ENCODE data around the gene MYLK. TPM values are rescaled to one million over a fixed set of nuclear protein-coding genes. Genes with fewer than 3 reads are reported as not detected.

The MYLK gene
- total and polyA plus RNA-seq, 8 donors: 35.1 to 916 (median 340) TPM

GRCh38 chr3:123759311-123759710 is 124.8 kb downstream of the MYLK start:
- intact Hi-C loops (cut with DNase I; ENCODE audit: low total_unique reads): no loop called here
- TF ChIP-seq POLR2AphosphoS5 (IDR thresholded peaks at IDR 0.05) (no peak), CTCF (IDR thresholded peaks at IDR 0.05) (no peak), EP300 (IDR thresholded peaks at IDR 0.05) (no peak)
- Histone ChIP-seq H3K4me3 (no peak overlapping the region), H3K27ac (no peak overlapping the region), H3K27me3 (no peaks in the 10 kb centered on the region), H3K4me1 (peaks cover 8 to 42% (median 25%) of the 10 kb centered on the region in 4 donors), H3K9me3 (no peaks in the 10 kb centered on the region), H3K36me3 (no peaks in the 10 kb centered on the region)
- DNase-seq: no peak
- 38 to 57% (median 45%) methylated on average over 3 of the region's 3 CpGs for WGBS, 5 donors

GRCh38 chr3:123758081-123758564 is 126.0 kb downstream of the MYLK start:
- H3K4me3 ChIP-seq: no peak overlapping the region
- no peak for DNase-seq
- peaks cover 8 to 43% (median 26%) of the 10 kb centered on the region in 4 donors for H3K4me1 ChIP-seq
- 21 to 38% (median 33%) methylated on average over 2 of the region's 2 CpGs for WGBS, 5 donors
- no peaks in the 10 kb centered on the region for H3K27me3 ChIP-seq
- intact Hi-C loops (cut with DNase I; ENCODE audit: low total_unique reads): no loop called here
- TF ChIP-seq POLR2A (IDR thresholded peaks at IDR 0.05): no peak
- no peak for TF ChIP-seq CTCF (IDR thresholded peaks at IDR 0.05)
- no peak for TF ChIP-seq EP300 (IDR thresholded peaks at IDR 0.05)
- no peak for TF ChIP-seq POLR2AphosphoS5 (IDR thresholded peaks at IDR 0.05)
- no peaks in the 10 kb centered on the region for H3K36me3 ChIP-seq
- H3K27ac ChIP-seq: no peak overlapping the region
- H3K9me3 ChIP-seq: no peaks in the 10 kb centered on the region

GRCh38 chr3:123757281-123757940 is 126.7 kb downstream of the MYLK start:
- H3K9me3 ChIP-seq: no peaks in the 10 kb centered on the region
- no peak overlapping the region for H3K27ac ChIP-seq
- TF ChIP-seq EP300 (IDR thresholded peaks at IDR 0.05) (no peak), POLR2A (IDR thresholded peaks at IDR 0.05) (no peak), POLR2AphosphoS5 (IDR thresholded peaks at IDR 0.05) (peak in 2 of 3 donors; percentile 13 to 20), CTCF (IDR thresholded peaks at IDR 0.05) (no peak)
- no peaks in the 10 kb centered on the region for H3K36me3 ChIP-seq
- DNase-seq: peak in 1 of 2 donors; percentile 43
- 40 to 59% (median 48%) methylated on average over 5 of the region's 5 CpGs for WGBS, 5 donors
- intact Hi-C loops (cut with DNase I; ENCODE audit: low total_unique reads): no loop called here
- H3K4me1 ChIP-seq: peaks cover 8 to 43% (median 26%) of the 10 kb centered on the region in 4 donors
- no peaks in the 10 kb centered on the region for H3K27me3 ChIP-seq
- no peak overlapping the region for H3K4me3 ChIP-seq

GRCh38 chr3:123755501-123755900 is 128.6 kb downstream of the MYLK start:
- H3K4me3 ChIP-seq: no peak overlapping the region
- TF ChIP-seq CTCF (IDR thresholded peaks at IDR 0.05) (no peak), POLR2A (IDR thresholded peaks at IDR 0.05) (no peak), POLR2AphosphoS5 (IDR thresholded peaks at IDR 0.05) (no peak), EP300 (IDR thresholded peaks at IDR 0.05) (no peak)
- no peak for DNase-seq
- H3K36me3 ChIP-seq: no peaks in the 10 kb centered on the region
- H3K9me3 ChIP-seq: no peaks in the 10 kb centered on the region
- WGBS, 5 donors: 63 to 71% (median 68%) methylated on average over 2 of the region's 2 CpGs
- H3K27me3 ChIP-seq: no peaks in the 10 kb centered on the region
- H3K27ac ChIP-seq: peak overlapping the region in 3 of 5 donors; percentile 15 to 33 (median 22)
- H3K4me1 ChIP-seq: peaks cover 13 to 49% (median 30%) of the 10 kb centered on the region in 4 donors
- intact Hi-C loops (cut with DNase I; ENCODE audit: low total_unique reads): no loop called here

Measured in stomach (tissue), 9 donors.